WERI-Rb-1 (cell line): ENCODE measurements around the gene UNC5C.

Source experiments
- DNase-seq: peaks from one replicate; pipeline ENCODE4 v3.0.0-alpha.2; 2020
- H3K27ac ChIP-seq: fragments of 250-450 bp; sonication (Bioruptor Pico); 2 replicates; pipeline ENCODE4 v1.5.1; 2020; ENCODE audit warnings: mild to moderate bottlenecking, moderate library complexity
- H3K27me3 ChIP-seq: fragments of 250-450 bp; sonication (Bioruptor Pico); 2 replicates; pipeline ENCODE4 v1.5.1; 2021; ENCODE audit warnings: mild to moderate bottlenecking, low read depth, moderate library complexity; ENCODE audit not compliant: insufficient read depth, severe bottlenecking
- H3K36me3 ChIP-seq: fragments of 250-450 bp; sonication (Bioruptor Pico); 2 replicates; pipeline ENCODE4 v1.5.1; 2020; ENCODE audit warnings: mild to moderate bottlenecking, moderate library complexity
- H3K4me3 ChIP-seq: 2 replicates; pipeline ENCODE4 v1.5.1; 2011; ENCODE audit warnings: low read depth, mild to moderate bottlenecking, control low read depth, low read length
- H3K9me3 ChIP-seq: fragments of 250-450 bp; sonication (Bioruptor Pico); 2 replicates; pipeline ENCODE4 v1.5.1; 2021; ENCODE audit warnings: mild to moderate bottlenecking, moderate library complexity; ENCODE audit not compliant: severe bottlenecking
- CTCF ChIP-seq: IDR thresholded peaks from 2 replicates; pipeline ENCODE4 v1.5.1; 2011; ENCODE audit warnings: low read depth, mild to moderate bottlenecking, control low read depth, inconsistent platforms, low read length

Gene UNC5C

GRCh38 chr4:95220205-95221175 is 328.3 kb downstream of the UNC5C start:
- Histone ChIP-seq H3K9me3 (no peaks in the 10 kb centered on the region), H3K4me3 (no peak overlapping the region), H3K27ac (no peak overlapping the region), H3K36me3 (no peaks in the 10 kb centered on the region), H3K27me3 (no peaks in the 10 kb centered on the region)
- TF ChIP-seq CTCF, result no peak
- no peak for DNase-seq

GRCh38 chr4:95219109-95219508 is 329.7 kb downstream of the UNC5C start:
- Histone ChIP-seq H3K27me3 (no peaks in the 10 kb centered on the region), H3K36me3 (no peaks in the 10 kb centered on the region), H3K4me3 (no peak overlapping the region), H3K9me3 (no peaks in the 10 kb centered on the region), H3K27ac (no peak overlapping the region)
- TF ChIP-seq CTCF, result no peak
- no peak for DNase-seq

- no peak for DNase-seq
- H3K36me3 ChIP-seq, result no peaks in the 10 kb centered on the region
- TF ChIP-seq CTCF, result no peak
- H3K4me3 ChIP-seq, result no peak overlapping the region
- no peak overlapping the region for H3K27ac ChIP-seq
- no peaks in the 10 kb centered on the region for H3K9me3 ChIP-seq
- H3K27me3 ChIP-seq, result no peaks in the 10 kb centered on the region
These were observed 331.6 kb downstream of the UNC5C start for GRCh38 chr4:95217197-95217596.

- Histone ChIP-seq H3K36me3 (no peaks in the 10 kb centered on the region), H3K27ac (no peak overlapping the region), H3K27me3 (no peaks in the 10 kb centered on the region), H3K4me3 (no peak overlapping the region), H3K9me3 (no peaks in the 10 kb centered on the region)
- no peak for TF ChIP-seq CTCF
- DNase-seq, result no peak
These were observed 332.1 kb downstream of the UNC5C start for GRCh38 chr4:95216636-95217035.

GRCh38 chr4:95215991-95216605 is 332.7 kb downstream of the UNC5C start:
- Histone ChIP-seq H3K27me3 (no peaks in the 10 kb centered on the region), H3K36me3 (no peaks in the 10 kb centered on the region), H3K4me3 (no peak overlapping the region), H3K27ac (no peak overlapping the region), H3K9me3 (no peaks in the 10 kb centered on the region)
- DNase-seq, result no peak
- no peak for TF ChIP-seq CTCF
